PFSK-1 (cell line): ENCODE data around the gene GM2A.

ENCODE experiments used
- FOXP2 ChIP-seq: optimal IDR thresholded peaks from 2 replicates; pipeline ENCODE3; 2011; ENCODE audit warnings: borderline replicate concordance, control low read depth, inconsistent platforms; ENCODE audit not compliant: insufficient read depth; ENCODE audit errors: extremely low read length, extremely low read depth
- POLR2AphosphoS5 ChIP-seq: IDR thresholded peaks from 2 replicates; pipeline ENCODE4 v1.6.1; 2012; ENCODE audit warnings: low read depth, mild to moderate bottlenecking, control low read depth, low read length, moderate library complexity
- REST ChIP-seq, 2 experiments: IDR thresholded peaks; 2 replicates each; pipeline versions ENCODE4 v1.6.1 to v1.8.0; 2011 to 2012; ENCODE audit warnings: low read depth in 2 of 2, low read length in 2 of 2, control low read depth in 1 of 2, inconsistent platforms in 1 of 2, mild to moderate bottlenecking in 1 of 2, moderate library complexity in 1 of 2; ENCODE audit not compliant: insufficient read depth in 1 of 2
- SIN3A ChIP-seq: IDR thresholded peaks from 2 replicates; pipeline ENCODE4 v1.6.1; 2012; ENCODE audit warnings: mild to moderate bottlenecking, low read length, moderate library complexity, borderline replicate concordance; ENCODE audit not compliant: insufficient read depth
- TAF1 ChIP-seq: IDR thresholded peaks from 2 replicates; pipeline ENCODE4 v1.6.1; 2012; ENCODE audit warnings: low read length, control low read depth, borderline replicate concordance; ENCODE audit not compliant: insufficient read depth

The GM2A gene

GRCh38 chr5:151267491-151268260 lies 14.7 kb downstream of the GM2A start:
- no peak for TF ChIP-seq FOXP2
- no peak for TF ChIP-seq REST (IDR thresholded peaks at IDR 0.05; ENCODE audit: insufficient read depth in 1 of 2, low read depth in 2 of 2, low read length in 2 of 2)
- TF ChIP-seq TAF1, result no peak
- no peak for TF ChIP-seq SIN3A
- TF ChIP-seq POLR2AphosphoS5, result no peak

- TF ChIP-seq POLR2AphosphoS5 (no peak), FOXP2 (no peak), SIN3A (no peak), REST (IDR thresholded peaks at IDR 0.05; ENCODE audit: insufficient read depth in 1 of 2, low read depth in 2 of 2, low read length in 2 of 2) (no peak), TAF1 (no peak)
Observed at GRCh38 chr5:151270599-151270998, 17.6 kb downstream of the GM2A start.

- no peak for TF ChIP-seq POLR2AphosphoS5
- no peak for TF ChIP-seq REST (IDR thresholded peaks at IDR 0.05; ENCODE audit: insufficient read depth in 1 of 2, low read depth in 2 of 2, low read length in 2 of 2)
- TF ChIP-seq SIN3A, result no peak
- TF ChIP-seq FOXP2, result no peak
- TF ChIP-seq TAF1, result no peak
Observed at GRCh38 chr5:151271336-151271735, 18.4 kb downstream of the GM2A start.

- TF ChIP-seq POLR2AphosphoS5 (no peak), TAF1 (no peak), FOXP2 (no peak), SIN3A (no peak), REST (IDR thresholded peaks at IDR 0.05; ENCODE audit: insufficient read depth in 1 of 2, low read depth in 2 of 2, low read length in 2 of 2) (no peak)
Observed at GRCh38 chr5:151274666-151275065, 21.7 kb downstream of the GM2A start.
